Fibroblast of skin of right quadriceps (primary cell): ENCODE data around the gene JOSD1.

Experiments used
- DNase-seq: peaks from one replicate; pipeline ENCODE4 v3.0.0-alpha.2; 2013

The JOSD1 gene

DNA sequence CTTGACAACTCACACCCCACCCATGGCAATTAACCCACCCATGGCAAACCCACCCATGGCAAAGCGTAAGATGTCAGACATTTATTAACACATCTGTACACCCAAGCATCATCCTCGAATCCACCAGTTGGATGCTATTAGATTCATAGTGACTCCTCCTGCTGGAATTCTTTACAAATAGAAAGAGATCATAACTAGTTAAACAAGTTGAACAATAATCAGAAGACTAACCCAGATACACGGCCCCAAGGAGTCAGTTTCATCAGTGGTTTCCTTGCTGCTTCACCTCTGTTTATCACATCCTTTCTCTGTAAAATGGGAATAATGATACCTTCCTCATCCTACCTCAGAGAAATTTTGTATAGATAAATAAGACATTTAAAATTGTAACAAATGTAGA, 10.1 kb upstream of the JOSD1 start:
- no peak for DNase-seq

DNA sequence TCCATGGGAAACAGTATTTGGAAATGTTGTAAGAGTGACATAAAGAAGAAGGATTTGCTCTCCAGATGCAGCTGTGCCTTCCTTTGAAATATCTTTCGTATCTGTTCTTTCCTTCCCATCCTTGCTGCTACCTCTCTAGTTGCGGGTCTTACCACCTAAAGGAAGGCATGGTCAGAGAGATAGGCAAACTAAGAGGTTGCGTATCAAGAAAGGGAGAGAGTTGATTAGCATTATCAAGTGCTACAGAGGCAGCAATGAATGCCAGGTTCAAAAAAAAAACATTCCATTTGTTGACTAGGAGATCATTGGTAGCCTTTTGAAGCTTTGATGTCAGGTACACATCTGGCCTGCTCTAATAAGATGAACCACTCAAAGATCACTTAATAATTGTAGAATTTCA, 9.6 kb upstream of the JOSD1 start:
- DNase-seq, result no peak

DNA sequence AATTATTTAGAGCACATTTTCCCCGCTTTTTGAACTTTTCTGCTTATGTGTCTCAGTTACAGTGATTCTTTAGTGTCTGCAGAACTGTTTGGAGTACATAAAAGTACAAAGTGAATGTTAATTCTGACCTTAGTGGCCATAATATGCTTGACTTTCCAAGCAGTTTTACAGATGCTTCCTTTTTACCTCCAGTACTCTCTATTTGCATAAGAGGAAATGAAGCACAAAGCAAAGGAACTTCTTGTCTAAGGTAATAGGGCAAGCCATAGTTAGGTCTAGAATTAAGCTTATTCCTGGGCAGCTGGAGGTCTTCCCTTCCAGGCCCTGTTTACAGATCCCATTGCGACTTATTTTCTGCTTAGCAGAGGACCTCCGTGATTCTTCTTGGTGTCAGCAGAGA, 8.6 kb upstream of the JOSD1 start:
- DNase-seq, result no peak

DNA sequence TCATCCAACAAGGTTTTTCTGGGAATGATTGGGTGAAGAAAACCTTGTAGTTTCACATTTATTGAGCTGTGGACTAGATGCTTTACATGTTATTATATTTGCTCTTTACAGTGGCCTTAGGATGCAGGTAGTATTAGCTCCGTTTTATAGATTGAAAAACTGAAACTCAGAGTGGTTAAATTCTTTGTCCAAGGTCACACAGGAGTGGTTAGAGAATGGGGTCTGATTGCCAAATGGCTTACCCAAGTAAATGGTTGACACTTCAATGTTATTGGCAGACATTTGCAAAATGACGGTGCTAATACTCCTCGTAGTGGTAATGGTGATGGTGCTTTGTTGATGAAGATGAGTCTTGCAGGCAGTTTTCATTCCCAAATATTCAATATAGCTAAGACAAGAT, 7.2 kb upstream of the JOSD1 start:
- no peak for DNase-seq

DNA sequence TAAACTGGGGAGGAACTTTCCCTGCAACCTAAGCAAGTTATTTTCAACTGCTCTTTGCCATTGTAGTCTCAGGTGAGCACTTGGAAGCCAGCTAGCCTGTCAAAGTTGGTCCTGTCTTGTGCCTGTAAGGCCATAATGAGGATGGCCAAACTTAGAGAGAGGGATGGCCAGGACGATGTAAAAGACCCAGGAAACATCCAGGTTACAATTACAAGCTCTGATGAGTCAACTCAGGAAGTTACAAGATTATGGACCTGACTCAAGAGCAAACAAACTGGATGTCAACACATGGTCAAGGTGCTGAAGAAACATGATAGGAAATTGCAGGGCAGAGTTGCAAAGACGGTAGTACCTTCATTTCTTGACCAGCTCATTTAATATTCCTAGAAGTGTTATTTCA, 6.6 kb upstream of the JOSD1 start:
- no peak for DNase-seq

DNA sequence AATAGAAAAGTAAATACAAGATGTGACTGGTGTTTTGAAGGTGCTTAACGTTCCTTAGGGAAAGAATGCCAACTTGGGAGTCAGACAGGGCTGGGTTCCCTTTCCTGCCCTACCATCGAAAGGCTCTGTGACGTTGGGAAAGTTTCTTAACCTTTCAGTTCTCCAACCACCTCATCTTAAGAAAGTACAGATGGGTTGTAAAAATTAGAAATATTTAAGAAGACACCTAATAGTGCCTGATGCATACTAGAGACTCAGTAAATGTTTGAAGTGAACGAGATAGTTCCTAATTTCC, 6.1 kb upstream of the JOSD1 start:
- no peak for DNase-seq

DNA sequence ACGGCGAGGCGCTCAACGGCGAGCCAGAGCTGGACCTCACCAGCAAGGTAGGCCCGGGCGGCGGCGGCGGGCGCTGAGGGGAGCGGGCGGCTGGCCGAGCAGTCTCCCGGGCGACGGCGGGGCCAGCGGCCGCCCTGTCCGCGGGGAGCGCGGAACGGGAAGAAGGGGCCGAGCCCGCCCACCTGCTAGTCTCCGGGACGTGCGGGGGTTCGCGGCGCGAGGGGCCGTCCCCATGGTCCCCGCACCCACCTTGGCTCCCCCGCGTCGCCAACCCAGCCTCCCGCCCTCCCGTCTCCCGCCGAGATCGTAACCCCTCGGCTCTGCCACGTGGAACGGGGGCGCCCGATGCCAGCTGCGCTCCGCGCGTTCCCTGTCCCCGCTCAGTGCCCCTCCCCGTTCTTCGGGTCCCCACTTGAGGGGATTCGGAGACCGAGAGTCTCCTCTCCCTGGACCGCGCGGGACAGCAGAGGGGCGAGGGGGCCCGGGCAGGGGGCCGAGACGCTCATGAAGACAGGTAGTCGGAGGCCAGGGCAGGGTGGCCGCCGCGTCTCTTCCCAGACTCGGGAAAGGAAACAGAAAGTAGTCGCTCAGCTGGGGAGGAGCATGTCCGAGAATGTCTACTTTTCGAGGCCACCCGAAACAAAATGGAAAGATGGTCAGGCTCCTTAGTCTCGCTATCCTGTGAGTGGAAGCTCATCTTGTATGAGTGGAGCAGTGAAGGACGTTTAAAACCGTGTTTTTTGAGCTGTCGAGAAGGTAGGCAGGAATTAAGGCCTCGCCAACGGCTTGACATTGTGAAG, 5.6 kb upstream of the JOSD1 start:
- DNase-seq, result peak; percentile 19

DNA sequence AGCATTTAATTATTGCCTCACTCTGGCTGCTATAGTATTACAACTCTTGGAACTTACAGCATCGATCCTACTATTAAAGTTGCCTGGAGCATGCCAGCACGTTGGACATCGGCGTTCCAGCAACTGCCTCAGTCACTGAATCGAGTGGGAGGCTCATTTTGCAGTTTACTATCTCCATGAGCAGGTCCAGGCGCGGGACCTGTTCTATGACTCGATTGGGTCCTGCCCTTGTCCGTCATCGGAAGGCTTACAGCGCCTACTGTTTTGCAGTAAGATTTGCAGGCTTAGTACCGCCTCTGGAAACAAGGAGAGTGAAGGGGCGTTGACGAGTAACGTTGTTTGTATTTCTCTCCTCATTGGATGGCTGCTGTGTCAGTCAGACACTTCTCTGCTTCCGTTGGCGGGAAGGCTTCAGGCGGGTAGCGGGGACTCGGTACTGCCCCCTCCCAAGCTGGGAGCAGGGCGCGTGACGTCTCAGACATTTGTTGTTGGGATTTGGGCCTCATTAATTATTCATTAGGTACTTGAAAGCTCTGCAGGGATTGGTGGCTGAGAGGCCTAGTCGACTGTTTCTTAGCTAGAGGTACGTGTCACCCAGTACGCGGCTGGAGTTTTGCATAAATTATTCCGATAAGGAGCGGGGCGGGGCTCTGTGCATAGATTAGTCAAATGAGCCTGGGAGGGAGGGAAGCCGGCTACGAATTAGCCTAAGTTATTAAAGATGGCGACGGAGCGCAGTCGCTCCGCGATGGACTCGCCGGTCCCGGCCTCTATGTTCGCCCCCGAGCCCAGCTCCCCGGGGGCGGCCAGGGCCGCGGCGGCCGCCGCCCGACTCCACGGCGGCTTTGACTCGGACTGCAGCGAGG, 4.7 kb upstream of the JOSD1 start, which contains the start of gene GTPBP1:
TSS of gene GTPBP1 (plus strand) at position 710 of the 866 bp plus-strand sequence. CDS start at position 722, 12 bp downstream.
- peak; percentile 100 for DNase-seq

DNA sequence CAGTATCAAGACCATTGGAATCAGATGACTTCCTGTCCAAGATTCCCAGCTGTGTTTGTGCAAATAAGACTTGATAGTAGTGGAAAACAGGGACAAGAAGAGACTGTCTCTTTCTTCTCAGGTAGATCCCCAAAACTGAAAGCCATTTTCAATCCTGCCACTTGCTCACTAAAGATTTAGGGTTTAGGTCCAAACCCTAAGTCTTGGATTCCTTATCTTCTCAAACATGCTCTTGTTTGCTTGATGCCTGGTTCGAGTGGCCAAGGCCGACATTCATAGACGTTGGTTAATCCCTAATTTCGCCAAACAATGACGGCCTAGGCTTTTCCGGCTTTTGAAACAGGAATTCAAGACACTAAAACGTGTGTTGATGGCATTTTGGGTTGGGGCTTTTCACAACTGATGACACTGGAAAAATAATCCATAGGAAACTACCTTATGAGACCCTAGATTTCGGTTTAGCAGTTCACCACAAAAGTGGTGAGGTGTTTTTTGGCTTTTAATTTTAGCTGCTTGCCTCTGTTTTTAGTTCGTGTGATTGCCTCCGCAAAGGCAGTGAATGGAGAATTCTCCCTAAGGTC, 4.0 kb upstream of the JOSD1 start:
- no peak for DNase-seq

DNA sequence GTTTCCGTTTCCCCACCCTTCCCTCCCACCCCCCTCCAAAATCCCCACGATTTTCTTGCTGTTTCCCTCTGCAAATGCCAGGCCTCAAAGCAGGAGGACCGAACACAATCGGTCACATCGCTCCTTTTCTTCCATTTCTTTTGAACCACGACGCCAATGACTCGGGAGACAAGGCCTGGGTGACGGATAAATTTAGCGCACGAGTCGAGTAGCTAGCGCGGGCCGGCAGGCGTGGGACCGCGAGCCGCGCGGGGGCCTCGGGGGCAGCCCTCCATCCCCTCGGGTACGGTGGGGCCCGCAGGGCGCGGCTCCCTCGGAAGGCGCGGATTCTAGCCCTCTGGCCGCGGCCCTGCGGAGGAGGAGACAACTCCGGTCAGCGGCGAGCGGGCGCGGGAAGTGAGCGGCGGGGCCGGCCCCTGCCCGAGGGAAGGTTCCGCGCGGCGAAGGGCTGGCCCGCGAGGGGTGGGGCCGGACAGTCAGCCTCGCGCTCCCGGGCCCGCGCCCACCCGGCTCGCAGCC, 414 bp downstream of the JOSD1 start:
- no peak for DNase-seq

DNA sequence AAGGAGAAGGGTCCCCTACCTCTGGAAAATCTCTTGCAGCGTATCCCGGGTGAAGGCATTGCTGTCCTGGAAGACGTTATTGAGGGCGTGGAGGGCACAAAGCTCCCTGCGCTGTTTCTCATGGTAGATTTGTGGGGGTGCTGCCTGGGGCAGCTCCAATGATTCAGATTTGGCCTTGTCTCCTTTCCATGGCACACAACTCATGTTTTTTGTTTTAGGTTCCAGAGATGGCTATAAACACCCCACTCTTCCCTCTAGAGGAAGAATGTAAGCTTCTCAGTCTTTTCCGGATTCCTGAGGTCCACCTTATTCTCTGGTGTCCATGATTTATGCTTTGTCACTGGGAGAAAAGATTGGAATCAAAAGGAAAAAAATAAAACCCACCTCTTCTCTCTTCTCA, 959 bp downstream of the JOSD1 start:
- peak; percentile 53 for DNase-seq

DNA sequence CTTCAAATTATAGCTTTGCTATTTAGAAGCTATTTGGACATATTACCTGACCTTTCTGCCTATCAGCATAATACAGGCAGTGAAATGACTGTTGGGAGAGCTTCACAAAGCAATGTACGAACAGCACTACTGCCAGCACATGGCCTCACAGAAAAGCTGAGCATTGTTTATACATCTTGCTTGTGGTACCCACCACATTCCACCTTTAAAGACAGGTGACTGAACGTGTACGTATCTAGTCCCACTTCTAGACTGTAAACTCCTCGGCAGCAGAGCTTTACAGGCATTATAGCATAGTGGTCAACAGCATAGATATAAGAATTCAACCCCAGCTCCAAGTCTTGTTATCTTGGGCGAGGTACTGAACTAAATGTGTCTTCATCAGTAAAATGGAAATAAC, 1.6 kb downstream of the JOSD1 start:
- DNase-seq, result no peak

DNA sequence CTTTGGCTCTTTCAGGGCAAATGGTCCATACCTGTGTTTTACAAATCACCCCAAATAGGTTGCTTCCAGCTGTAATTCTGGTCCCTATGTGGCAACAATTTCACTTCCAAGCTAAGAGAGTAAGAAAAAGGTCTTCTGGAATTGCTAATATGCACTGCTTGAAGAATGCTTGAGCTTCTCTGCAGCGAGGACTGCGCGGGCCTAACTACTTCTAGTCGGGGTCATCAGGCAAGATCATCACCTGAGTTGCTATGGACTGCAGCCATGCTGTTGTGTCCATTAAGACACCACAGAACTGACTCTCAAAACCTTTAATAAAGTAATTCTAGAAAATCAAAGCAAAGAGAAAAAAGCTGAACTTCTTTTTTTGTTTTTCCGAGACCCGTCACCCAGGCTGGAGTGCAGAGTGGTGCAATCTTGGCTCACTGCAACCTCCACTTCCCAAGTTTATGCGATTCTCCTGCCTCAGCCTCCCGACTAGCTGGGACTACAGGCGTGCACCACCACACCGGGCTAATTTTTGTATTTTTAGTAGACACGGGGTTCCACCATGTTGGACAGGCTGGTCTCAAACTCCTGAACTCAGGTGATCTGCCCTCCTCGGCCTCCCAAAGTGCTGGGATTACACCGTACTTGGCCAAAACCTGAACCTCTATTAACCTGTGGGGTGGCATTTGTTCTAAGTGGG, 2.2 kb downstream of the JOSD1 start:
- no peak for DNase-seq

DNA sequence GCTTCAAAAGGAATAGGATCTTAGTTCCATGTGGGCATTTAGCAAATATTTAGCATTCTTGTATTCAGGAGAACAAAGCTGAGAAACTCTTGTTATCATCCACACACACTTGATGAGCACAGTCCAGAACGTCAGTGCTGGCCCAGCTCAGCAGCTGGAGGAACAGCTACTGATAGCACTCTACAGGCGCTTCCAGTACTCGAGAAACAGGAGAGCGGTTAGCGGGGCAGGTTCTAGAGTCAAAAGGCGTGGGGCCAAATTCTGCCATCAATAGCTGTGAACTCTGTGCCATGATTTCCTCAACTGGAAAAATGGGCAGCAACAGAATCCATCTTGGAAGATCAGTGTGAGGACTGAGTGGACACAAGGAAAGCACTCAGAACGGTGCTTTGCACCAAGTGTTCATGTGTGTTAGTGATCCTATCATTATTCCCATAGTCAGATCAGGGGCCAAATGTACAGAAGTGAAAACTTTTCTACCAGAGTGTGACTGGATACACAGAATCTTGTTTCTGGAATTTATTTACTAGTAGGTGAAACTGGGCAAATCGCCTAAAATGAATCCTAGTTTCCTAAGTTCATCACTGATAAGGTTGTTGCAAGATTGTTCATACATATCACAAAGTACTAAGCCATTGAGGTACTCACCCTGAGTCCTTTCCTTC, 3.2 kb downstream of the JOSD1 start:
- DNase-seq, result no peak

DNA sequence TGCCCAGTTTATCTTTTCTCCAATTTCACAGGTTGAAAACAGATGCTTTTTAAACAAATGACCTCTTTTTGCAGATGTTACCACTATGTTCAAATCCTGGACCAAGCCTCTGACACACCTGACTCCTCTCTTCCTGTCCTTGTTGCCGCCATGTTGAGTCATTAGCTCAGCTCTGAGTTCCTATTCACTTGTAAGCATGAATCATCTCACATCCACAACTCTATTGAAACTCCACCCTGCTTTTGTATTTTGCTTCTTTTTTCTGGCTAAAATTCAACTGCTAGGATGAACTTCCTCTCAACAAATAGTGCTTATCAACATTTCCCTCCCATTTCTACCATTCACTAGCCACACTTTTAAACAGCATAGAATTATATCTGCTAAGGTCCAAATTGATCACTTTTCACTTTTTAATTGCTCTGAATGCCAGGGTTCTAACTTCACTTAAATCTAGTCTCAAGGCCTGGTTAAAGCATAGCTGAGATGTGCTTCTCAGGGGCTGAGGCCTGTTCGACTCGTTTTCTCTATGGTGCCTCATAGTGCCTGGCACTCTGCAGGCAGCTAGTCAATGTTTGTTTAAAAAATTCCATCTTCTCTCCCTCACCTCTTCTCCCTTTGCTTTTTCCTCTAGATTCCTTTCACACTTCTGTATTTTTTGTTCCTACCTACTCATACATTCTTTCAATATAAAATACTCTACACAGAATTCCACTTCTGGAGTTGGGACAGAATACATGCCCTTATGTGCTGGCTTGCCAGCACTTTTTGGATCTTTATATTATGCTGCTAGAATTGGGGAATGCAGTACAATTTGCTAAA, 3.9 kb downstream of the JOSD1 start:
- DNase-seq, result peak; percentile 73

DNA sequence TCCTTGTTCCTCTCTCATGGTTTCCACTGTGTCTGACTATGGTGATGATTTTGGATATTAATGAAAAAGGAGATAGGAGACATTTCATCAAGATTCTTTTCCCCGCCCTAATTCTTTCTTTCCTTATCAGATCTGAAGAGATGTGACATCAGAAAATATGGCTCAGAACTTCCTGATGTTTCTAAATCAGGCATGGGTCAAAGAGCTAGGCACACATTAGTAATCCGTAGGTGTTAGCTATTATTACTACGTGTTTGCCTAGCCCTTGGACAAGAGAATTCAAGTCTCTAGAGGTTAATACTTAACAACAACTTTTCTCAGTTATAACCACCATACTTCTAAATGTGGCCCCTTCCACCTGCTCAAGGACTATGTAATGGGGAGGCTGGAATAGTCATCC, 5.8 kb downstream of the JOSD1 start:
- DNase-seq, result no peak

DNA sequence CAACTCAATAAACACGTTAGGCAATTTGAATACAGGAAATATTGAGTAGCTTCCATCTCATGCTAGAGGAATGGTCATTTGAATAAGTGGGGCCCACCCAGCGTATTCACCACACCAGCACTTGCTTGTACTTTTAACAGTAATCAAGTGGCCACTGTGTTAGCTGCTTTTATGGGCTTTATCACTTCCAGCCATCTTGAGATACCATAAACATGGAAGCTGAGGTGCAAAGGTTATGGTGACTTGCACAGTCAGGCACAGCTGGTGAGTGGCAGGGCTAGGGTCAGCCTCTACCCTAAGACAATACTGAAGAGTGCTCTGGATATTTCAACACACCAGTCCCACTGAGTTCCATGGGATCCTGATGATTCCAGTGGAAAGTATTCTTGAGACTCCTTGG, 6.7 kb downstream of the JOSD1 start:
- no peak for DNase-seq

DNA sequence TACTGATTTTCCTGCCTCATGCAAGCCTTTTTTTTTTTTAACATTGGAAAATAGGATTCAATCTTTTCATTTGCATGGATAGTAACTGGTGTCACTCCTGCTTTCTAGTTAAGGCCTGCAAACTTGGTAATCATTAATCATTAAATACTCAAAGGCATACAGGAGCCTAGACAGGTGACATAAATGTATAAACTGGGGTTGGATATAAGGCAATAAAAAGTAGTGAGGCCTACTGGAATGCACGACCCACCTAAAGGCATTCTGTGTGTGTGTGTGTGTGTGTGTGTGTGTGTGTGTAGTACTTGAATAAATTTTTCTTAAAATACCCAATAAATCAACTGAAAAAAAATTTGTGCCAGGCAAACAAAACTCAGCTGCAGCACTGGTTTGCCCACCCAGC, 11.1 kb downstream of the JOSD1 start:
- no peak for DNase-seq

DNA sequence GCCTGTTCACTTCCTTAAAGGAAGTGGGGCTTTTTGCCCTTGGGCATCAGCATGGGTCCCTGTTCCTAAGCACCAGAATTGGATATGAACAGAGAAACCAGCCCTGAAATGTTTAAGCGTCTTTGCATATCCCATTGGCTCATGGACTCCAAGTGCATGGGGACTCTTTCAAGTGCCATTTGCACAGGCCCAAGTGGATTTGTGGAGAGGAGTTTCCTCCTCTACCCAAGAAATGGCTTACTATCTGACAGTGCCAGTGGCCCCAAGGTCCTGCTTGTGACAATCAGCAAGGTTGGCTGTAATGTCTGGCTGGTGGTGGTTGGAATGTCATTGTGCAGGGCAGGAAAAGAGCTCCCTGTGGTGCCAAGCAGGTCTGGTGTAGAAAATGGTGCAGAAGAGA, 15.0 kb downstream of the JOSD1 start:
- DNase-seq, result no peak

DNA sequence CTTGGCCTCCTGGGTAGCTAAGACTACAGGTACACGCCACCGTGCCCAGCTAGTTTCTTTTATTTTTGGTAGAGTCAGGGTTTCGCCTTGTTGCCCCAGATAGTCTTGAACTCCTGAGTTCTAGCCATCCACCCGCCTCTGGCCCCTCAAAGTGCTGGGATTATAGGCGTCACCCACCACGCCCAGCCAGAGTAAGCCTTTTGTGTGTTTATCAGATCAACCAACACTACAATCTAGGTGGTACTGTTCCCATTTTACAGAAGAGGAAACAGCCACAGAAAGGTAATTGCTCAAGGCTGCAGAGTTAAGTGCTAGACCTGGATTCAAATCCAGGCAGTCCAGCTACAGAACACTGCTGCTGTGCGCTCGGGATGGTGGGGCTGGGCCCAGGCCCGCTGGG, 15.8 kb downstream of the JOSD1 start:
- no peak for DNase-seq

DNA sequence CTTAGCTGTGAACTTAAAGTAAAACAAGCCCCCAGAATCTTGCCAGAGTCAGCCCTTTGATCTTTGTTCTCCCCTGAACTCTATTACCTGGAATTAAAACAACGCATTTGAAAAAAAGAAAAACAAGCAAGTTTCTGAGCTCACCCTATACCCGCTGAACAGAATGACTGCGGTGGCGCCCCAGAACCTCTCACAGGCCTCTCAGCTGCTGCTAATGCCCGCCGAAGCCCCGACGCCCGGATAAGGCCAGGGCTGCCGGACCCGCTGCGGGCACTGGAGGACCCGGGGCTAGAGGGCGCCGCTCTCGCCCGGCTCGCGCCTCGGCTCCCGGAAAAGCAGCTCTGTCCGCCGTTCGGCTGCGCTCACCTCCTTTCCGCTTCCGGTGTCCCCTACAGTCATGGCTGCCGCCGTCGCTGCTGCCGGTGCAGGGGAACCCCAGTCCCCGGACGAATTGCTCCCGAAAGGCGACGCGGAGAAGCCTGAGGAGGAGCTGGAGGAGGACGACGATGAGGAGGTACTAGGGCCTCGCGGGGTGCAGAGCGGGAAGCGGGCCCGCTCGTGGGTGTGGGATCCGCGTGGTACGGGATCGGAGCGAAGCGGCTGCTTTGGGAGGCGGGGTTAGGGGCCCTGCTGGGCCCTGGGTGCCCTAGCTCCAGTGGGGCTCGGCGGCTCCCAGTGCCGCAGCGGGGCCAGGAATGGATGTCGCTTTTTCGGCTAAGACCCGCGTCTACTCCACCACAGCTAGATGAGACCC, 19.0 kb downstream of the JOSD1 start, which contains the start of gene TOMM22:
TSS of gene TOMM22 (plus strand) at position 376 of the 754 bp plus-strand sequence. CDS start at position 398, 22 bp downstream.
- DNase-seq, result peak; percentile 82
